SHP77 (cell line): ENCODE data around the gene SLC26A1.

Experiments
- DNase-seq, 2 experiments: peaks; one replicate each; lab custom pipeline; 2025; lab: John Stamatoyannopoulos, UW

SLC26A1 gene

DNA sequence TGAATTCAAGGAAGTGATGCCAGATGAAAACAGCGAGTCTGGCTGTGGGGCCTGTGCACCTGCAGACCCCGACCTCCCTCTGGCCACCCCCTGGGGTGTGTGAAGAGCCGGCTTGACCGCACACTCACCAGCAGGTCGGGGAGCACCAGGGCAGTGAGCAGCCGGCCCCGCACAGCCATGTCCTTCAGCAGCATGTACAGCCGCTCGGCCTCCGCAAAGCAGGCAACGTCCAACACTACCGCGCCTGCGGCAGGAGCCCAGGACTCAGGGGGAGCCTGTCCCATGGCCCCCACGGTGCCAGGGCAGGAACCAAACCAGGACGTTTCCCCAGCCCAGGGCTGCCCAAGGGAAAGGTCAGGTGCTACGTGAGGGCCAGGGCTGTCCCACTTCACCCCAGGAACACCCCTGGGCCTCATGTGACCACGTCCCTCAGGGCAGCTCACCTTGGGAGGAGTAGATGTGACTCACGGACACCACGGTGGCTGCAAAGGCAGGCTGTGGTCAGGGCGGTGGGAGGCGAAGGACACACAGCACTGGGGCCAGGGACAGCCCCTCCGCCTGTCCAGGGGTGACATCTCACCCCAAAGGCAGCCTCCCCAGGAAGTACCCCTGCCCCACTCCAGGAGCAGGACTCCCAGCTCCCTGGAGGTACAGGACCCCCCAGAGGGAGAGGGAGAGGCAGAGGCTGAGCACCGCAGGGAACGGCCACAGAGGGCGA is 28.0 kb downstream of the SLC26A1 start:
- no peak for DNase-seq

DNA sequence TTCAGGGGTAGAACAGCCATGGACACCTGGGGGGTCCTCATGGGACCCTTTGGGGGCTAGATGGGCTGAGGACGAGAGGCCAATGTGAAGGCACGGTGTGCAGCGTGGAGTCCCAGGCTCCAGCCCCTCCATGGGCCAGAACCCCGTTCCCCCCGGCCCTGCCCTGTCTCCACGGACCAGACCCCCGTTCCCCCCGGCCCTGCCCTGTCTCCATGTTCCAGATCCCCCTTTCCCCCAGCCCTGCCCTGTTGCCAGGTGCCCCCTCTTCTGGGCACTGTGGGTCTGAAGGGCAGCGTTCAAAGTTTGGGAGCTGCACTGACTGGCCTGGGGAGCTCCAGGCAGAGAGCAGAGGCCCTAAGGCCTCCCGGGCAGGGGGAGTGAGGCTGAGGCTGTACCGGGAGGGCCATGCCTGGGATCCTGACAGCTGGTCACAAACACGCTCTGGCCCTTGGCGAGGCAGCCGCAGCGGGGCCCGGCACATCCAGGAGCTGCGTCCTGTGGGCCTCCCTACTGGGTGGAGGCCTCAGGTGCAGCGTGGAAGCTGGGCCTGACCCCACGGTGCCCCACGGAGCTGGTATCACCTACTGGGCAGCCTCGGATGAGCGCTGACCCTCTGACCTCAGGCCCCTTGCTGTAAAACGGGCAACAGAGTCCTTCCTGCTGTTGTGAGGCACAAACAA is 28.7 kb downstream of the SLC26A1 start:
- DNase-seq = no peak

DNA sequence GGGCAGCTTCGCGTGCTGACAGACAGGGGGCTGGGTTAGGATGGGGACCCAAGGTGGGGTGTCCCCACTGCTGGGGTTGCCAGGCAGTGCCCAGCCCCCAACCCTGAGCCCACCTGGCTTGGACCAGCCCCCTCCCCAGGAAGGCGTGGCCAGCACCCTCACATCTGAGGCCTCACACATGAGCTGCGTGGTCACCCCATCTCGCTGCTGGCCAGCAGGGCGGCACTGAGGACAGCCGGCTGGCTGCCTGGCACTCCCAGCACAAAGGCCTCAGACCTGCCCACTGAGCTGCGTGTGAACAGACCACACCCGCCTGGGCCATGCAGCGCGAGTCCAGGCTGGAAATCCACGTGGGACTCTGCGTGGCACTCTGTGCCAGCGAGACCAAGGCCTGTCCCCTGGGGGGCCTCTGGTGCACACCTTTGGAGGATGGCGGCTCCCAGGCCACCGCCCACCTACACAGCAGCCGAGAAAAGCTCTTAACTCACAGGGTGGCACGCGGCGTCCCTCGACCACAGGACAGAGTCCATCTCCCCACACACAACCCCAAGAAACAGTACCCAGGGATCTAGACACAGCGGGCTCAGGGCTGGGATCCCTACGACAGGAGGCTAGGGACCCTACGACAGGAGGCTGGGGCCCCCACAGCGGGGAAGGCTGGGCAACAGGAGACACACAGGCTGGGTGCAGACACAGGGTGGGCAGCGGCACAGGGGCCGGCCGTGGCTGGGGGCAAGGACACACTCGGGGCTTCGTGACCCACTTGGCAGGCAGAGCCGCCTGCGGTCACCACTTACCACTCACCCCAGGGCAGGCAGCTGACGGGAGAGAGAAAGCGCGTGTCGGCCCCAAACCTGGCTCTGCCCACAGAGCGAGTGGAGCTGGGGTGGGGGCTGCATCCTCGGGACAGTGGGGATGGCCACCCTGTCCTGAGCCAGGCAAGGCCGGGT is 29.7 kb downstream of the SLC26A1 start:
- no peak for DNase-seq

DNA sequence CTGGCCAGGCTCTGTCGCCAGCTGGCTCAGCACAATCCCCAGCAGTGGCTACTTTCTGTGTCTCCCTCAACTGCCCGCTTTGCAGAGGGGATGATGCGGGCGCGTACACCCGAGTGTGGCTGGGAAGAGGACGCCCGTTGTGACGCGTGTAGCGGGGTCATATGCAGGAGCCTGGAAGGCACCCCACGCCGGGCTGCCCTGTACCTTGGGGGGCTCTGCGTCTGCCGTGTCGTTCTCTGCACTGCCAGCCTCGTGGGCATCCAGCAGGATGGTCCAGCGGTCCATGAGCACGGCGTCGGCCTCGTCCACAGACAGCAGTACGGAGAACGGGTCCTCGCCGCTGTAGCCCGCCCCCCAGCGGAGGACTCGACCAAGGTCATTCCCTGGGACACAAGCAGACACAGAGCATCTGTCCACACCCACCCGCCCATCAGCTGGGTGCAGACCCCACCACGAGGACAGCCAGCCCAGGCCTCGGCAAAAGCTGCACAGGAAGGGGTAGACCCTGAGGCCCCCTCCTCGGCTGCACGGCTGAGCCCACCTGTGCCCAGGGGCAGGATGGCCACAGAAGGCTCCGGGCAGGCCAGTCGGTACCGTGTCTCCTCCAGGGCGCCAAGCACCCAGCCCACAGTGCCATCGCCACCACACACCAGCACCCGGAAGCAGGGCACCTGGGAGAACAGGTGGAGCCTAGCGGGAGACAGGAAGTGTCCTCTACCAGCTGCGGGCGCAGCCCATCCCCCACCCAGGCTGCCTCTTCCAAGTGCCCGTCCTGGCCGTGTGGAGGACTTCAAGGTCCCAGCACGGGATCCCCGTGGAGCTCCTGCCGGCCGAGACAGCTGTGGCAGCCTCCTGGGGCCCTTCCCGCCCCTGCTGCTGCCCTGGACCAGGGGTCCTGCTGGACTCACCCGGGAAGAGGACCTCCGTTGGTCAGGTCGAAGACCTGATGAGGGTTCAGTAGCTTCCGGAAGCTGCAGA is 30.7 kb downstream of the SLC26A1 start:
- DNase-seq = peak; percentile 36 to 42

DNA sequence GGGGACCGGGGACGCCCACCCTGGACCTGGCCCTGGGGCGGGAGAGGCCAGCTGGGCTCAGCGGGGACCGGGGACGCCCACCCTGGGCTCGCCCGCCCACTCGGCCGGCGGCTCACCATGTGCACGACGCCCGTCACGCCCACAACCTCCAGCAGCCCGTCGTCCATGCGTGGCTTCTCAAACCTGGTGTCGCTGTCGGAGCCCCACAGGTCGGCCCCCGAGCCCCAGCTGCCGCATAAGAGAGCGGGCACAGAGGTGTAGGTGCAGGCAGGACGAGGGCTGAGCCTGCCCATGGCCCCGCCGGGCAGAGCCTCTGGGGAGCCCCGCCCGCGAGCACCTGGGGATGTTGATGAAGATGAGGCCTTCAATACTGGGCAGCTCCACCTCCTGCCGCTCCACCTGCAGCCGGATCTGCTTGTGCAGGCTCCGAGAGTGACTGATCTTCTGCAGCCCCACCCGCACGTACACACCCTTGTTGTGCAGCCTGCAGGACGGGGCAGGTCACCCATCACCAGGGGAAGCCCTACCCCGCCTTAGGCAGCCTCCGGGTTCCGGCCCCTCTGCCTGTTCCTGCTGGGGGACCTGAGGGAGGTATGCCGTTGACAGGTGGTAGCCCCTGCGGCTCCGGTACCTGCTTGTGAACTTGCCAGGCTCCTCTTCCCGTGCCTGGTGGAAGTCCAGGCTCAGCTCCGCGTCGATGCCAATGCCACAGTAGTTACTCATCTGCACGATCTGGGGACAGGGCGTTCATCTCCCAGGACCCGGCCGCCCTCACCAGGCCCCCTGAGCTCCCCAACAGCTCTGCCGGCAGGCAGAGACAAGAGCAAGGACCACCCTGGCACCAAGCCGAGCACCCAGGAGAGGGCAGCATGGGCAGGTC is 31.6 kb downstream of the SLC26A1 start:
- DNase-seq = no peak

DNA sequence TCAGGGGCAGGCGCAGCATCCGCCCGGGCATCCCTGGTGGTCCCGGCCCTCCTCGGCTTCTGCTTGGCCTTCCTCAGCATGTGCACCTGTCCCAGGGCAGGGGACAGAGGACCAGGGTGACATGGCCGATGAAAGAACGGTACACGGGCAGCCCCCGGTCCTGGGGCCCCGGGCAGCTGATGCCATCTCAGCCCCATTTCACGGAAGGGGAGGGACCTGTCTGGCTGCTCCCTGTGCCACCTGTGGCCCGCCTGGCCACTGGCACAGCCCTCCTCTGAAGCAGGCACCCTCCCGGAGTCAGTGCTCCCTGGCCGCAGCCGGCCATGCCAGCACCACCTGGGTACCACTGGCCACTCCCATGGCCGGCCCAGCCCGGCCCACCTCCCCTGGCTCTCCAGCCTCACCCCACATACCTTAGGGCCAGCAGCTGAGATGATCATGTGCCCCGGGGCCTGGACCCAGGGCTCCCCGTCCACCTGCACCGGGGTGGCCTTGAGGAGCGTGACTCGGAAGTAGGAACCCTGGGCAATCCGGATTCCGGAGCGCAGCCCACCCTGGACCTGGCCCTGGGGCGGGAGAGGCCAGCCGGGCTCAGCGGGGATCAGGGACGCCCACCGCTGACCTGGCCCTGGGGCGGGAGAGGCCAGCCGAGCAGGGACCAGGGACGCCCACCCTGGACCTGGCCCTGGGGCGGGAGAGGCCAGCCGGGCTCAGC is 32.4 kb downstream of the SLC26A1 start:
- no peak for DNase-seq

DNA sequence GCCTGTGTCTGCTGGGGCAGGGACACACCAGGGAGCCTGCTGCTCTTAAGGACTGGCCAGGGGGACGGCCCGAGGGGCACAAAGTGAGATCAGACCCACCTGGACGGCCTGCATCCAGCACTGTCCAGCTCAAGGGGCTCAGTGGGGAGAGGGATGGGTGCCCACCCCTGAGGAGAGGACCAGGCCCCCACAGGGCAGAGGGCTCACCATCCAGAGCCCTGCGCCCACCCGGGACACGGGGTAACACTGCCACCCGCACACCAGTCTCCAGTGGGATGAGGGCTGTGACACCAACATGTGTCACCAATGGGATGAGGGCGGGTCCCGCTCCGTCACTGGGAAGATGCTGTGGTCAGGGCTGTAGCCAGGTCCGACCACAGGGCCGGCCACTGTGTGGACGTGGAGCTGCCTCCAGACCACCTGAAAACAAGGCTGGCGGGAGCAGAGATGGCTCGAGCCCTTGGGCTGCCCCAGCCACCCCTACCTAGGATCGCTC is 33.0 kb downstream of the SLC26A1 start:
- DNase-seq = no peak

DNA sequence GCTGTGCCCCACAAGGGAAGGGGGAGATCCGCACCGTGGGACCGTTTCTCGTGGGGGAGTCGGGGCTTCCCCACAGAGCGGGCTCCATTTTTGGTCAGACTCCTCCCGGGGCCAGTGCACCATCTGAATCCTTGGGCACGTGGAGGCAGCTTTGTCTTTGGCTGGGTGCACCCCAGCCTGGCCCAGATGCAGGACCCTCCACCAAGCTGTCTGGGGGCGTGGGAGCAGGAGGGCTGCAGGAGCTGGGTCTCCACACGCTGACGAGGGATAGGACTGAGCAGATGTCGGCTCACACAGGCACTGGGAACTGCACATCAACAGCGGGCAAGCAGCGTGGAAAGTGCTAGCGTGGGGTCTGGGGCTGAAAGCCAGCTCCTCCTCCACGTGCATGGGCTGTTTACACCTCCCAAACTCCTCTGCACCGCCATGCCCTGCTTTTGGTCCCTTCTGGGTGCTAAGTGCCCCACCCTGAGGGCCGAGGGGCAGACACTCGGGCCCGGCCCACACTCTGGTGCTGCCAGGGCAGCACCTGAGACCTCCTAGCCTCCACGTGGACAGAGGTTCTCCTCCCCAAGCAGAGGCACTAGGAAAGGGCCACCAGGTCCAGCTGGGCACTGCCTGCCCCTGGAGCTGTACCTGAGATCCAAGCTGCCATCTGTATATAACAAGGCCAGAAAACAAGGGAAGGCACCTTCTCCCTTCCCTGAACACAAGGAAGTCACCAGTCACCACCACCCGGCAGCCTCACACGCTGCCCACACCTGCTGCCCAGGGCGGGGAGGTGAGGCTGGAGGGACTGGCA is 33.7 kb downstream of the SLC26A1 start:
- DNase-seq = no peak

DNA sequence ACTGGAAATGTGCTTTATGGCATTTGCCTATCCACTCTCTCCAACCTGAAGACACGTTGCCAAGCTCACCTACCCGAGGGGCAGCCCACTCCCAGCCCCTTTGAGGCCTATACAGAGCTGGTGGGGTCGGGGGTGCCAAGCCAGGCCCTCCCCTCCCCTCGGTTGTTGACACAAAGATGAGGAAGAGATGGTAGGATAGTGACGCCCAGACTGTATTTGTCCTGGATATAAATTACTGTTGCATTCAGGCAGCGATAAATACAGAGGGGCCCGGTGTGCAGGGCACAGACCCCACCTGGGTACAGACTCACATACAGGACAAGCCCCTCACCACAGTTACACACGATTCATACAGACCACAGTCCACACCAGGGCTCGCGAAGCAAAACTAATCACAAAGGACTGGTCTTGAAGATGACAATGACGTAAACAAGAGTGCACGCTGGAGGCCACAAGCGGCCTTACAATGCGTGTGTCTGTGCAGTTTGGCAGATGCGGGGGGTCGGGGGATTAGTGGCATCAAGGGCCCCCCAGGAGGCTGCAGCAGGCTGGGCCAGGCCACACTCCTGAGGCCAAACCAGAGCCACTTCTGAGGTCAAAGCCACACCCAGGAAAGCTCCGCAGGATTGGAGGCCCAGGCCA is 34.4 kb downstream of the SLC26A1 start:
- no peak for DNase-seq

DNA sequence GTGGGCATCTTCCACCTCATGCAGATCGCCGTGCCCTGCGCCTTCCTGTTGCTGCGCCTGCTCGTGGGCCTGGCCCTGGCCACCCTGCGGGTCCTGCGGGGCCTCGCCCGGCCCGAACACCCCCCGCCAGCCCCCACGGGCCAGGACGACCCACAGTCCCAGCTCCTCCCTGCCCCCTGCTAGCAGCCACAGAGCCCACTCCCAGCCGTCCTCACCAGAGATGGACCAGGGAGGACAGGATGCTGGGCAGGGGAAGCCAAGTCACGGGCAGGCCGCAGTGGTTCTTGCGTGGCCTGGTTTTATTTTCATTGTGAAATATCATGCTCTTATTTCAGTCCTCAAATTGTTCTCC is 34.9 kb downstream of the SLC26A1 start:
- no peak for DNase-seq

DNA sequence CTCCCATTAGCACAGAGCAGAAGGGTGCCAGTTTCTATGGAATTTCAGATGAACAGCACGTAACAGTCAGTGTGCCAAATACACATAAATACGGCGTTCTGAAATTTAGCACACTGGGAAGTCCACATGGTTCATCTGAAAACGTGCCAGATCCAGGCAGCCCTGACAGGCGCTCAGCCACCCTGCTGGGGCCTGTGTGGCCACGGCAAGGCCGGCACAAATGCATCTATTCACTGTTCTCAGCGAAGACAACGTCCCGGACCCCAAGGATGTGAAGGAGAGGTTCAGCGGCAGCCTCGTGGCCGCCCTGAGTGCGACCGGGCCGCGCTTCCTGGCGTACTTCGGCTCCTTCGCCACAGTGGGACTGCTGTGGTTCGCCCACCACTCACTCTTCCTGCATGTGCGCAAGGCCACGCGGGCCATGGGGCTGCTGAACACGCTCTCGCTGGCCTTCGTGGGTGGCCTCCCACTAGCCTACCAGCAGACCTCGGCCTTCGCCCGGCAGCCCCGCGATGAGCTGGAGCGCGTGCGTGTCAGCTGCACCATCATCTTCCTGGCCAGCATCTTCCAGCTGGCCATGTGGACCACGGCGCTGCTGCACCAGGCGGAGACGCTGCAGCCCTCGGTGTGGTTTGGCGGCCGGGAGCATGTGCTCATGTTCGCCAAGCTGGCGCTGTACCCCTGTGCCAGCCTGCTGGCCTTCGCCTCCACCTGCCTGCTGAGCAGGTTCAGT is 35.5 kb downstream of the SLC26A1 start:
- no peak for DNase-seq

DNA sequence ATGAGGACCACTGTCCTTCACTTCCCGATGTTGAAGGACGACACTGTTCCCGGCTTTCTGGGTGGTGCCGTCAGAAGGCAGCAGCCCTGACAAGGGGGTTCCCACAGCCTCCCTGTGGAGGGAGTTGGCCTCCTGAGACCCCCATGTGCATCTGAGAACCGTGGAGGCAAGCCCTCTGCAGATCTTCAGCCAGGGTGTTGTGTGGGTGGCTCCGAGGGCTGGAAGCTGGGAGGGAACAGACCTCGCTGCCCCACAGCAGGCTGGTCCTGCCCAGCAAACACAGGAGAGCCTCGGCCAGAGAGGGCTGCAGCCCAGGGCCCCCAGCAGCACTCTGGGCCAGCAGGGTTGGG is 36.0 kb downstream of the SLC26A1 start:
- no peak for DNase-seq

DNA sequence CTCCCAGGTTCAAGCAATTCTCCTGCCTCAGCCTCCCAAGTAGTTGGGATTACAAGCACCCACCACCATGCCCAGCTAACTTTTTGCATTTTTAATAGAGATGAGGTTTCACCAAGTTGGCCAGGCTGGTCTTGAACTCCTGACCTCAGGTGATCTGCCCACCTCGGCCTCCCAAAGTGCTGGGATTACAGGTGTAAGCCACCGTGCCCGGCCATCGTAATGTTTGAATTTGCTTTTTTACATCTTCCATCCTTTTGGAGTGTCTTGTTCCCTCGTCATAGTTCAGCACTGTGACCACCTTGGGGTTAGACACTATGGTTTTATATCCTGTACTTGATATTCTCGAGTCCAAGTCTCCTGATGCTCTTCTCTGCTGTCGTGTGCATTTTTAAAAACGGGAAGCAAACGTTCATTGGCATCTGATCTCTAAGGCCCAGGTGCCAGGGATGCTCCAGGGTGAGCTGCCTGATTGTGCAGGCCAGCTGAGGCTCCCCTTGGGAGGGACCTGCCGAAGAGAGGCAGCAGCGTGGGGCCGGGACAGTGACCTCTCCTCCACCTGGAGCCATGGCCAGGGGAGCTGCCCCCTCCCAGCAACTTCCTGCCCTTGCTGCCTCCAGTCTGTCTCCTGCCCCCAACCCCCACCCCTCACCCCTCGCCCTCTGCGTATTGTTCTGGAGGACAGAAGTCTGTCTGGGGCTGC is 36.5 kb downstream of the SLC26A1 start:
- DNase-seq = no peak

DNA sequence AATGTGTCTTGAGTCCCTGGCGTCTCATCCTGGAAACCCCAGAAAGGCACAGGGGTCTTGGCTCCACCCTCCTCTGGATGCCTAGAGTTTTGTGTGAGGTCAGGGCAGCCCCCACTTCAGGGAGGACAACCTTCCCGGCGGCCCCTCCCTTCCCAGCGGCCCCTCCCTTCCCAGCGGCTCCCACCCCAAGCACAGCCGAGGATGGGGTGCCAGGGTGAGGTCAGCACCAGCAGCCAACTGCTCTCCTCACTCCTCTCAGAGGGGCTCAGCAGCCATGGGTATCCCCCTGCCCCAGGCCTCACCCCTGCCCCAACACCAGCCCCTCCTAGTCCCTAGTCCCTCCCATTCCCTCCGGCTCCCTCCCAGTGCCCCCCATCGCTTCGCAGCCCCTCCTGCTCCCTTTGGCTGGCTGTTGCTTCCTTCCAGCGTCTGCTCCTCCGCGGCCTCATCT is 37.2 kb downstream of the SLC26A1 start:
- DNase-seq = no peak

DNA sequence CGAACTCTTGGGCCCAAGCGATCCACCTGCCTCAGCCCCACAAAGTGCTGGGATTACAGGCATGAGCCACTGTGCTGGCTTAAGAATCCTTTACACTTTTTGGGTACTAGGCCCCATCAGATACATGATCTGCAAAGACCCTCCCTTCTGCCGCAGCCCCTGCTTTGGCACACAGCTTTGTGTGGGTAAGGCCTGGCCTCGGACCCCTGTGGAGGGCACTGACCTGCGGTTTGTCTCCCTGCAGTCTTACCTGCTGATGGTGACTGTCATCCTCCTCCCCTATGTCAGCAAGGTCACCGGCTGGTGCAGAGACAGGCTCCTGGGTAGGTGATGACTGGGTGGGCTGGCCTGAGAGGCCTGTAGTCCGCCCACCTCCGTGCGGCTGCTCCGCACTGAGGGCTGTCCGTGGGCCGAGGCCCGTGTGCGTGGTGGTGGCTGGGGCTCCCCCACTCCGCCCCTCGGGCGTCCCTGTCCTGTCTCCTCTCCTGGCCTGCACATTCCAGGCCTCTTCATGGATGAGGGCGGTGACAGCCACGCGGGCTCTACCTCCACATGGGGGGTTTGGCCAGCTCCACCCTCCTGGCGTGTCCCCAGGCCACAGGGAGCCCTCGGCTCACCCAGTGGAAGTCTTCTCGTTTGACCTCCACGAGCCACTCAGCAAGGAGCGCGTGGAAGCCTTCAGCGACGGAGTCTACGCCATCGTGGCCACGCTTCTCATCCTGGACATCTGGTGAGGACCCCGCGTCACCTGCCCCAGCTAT is 37.9 kb downstream of the SLC26A1 start:
- DNase-seq = no peak
